ENCODE results near the gene TMPRSS4. TPM values are rescaled to one million over a fixed set of nuclear protein-coding genes. Genes with fewer than 3 reads are reported as not detected.

Gene TMPRSS4
- total RNA-seq, 1 experiment from 2014 or later, result 1.4 TPM

- ChIA-PET POLR2A (interaction anchor here (1.1 kb wide), 1 partner anchor 27 kb away, joined by 4 read pairs; no protein-coding TSS in a partner anchor), CTCF (interaction anchor here (0.6 to 9.0 kb wide), 3 partner anchors 11 to 151 kb away, joined by 3 to 153 read pairs (median 11); no protein-coding TSS in a partner anchor)
- H3K27me3 Mint-ChIP-seq (ENCODE audit: low read depth), result peaks cover 48% of the 10 kb centered on the region
- H3K4me3 Mint-ChIP-seq, result peak overlapping the region; percentile 70; the same call in 1 of the 2 replicates
- TF ChIP-seq NFE2L1 (CRISPR knock-in tag; IDR thresholded peaks at IDR 0.05), result no peak
- TF ChIP-seq FOXP1 (CRISPR knock-in tag; IDR thresholded peaks at IDR 0.05; ENCODE audit: borderline replicate concordance), result no peak
- no peak for TF ChIP-seq GTF2I (CRISPR knock-in tag; conservative IDR thresholded peaks at IDR 0.05)
- TF ChIP-seq ZNF232 (CRISPR knock-in tag; IDR thresholded peaks at IDR 0.05), result no peak
- no peak for TF ChIP-seq JAZF1 (CRISPR knock-in tag; IDR thresholded peaks at IDR 0.05)
- no peak for TF ChIP-seq ATF3 (CRISPR knock-in tag; conservative IDR thresholded peaks at IDR 0.05)
- TF ChIP-seq ZBTB43 (CRISPR knock-in tag; IDR thresholded peaks at IDR 0.05), result no peak
- no peak for TF ChIP-seq ZNF263 (CRISPR knock-in tag; IDR thresholded peaks at IDR 0.05; ENCODE audit: low read depth)
- TF ChIP-seq SOX15 (CRISPR knock-in tag; IDR thresholded peaks at IDR 0.05), result no peak
- TF ChIP-seq ZNF532 (CRISPR knock-in tag; IDR thresholded peaks at IDR 0.05; ENCODE audit: borderline replicate concordance), result no peak
- no peak for TF ChIP-seq MYBL2 (CRISPR knock-in tag; IDR thresholded peaks at IDR 0.05)
- no peak for TF ChIP-seq PRDM15 (CRISPR knock-in tag; IDR thresholded peaks at IDR 0.05)
- TF ChIP-seq ZNF512 (CRISPR knock-in tag; IDR thresholded peaks at IDR 0.05; ENCODE audit: borderline replicate concordance), result no peak
- no peaks in the 10 kb centered on the region for H3K9me3 Mint-ChIP-seq
- ATAC-seq (no peak), DNase-seq (ENCODE audit: low spot score) (no peak)
- no peak overlapping the region for H3K27ac Mint-ChIP-seq
- H3K36me3 Mint-ChIP-seq, result no peaks in the 10 kb centered on the region
- peaks cover 29% of the 10 kb centered on the region for H3K4me1 Mint-ChIP-seq
These were observed 67.7 kb downstream of the TMPRSS4 start for GRCh38 chr11:118144301-118145268.

Measured in WTC11 (cell line).